MCF 10A (cell line): ENCODE results near the gene RELCH. TPM values are rescaled to one million over a fixed set of nuclear protein-coding genes. Genes with fewer than 3 reads are reported as not detected.
"Not testable (repeated sequence)": the region's sequence is repeated elsewhere in the genome, so short reads cannot be mapped to it uniquely, and the experiment has no call there.

Experiments
- BruUV-seq: library from RNA; stranded (reverse); fragments of 400-500 nt; replicated peaks from 2 replicates; lab custom pipeline; 2021; lab: Mats Ljungman, UMichigan
- CTCF ChIA-PET: fragments of 300-600 bp; sonication (Branson Sonifier 250); formaldehyde crosslinking; extraction: SDS; loops from one replicate; lab custom pipeline; 2021; ENCODE audit warnings: antibody characterized with exemption, inconsistent platforms; lab: Yijun Ruan, JAX
- POLR2A ChIA-PET: fragments of 300-600, 350-650 bp; sonication (Branson Sonifier 250); formaldehyde crosslinking; extraction: SDS; loops from one replicate; lab custom pipeline; 2020; ENCODE audit warnings: antibody characterized with exemption, inconsistent platforms; lab: Yijun Ruan, JAX
- DNase-seq: peaks from one replicate; pipeline ENCODE4 v3.0.0-alpha.2; 2018; ENCODE audit not compliant: unreplicated experiment
- H3K27ac Mint-ChIP-seq: one replicate; pipeline ENCODE4 v1.8.0; 2022; ENCODE audit warnings: mild to moderate bottlenecking, low read depth, mixed read lengths; ENCODE audit not compliant: unreplicated experiment
- H3K27me3 Mint-ChIP-seq: one replicate; pipeline ENCODE4 v1.8.0; 2022; ENCODE audit warnings: mixed read lengths; ENCODE audit not compliant: insufficient read depth, unreplicated experiment
- H3K36me3 Mint-ChIP-seq: one replicate; pipeline ENCODE4 v1.8.0; 2022; ENCODE audit warnings: mild to moderate bottlenecking, moderate library complexity, mixed read lengths; ENCODE audit not compliant: insufficient read depth, unreplicated experiment
- H3K4me1 Mint-ChIP-seq: one replicate; pipeline ENCODE4 v1.8.0; 2022; ENCODE audit warnings: mixed read lengths; ENCODE audit not compliant: insufficient read depth, unreplicated experiment
- H3K4me3 Mint-ChIP-seq: one replicate; pipeline ENCODE4 v1.8.0; 2022; ENCODE audit warnings: mild to moderate bottlenecking, moderate library complexity, mixed read lengths; ENCODE audit not compliant: unreplicated experiment
- H3K9me3 Mint-ChIP-seq: one replicate; pipeline ENCODE4 v1.8.0; 2022; ENCODE audit warnings: mixed read lengths; ENCODE audit not compliant: unreplicated experiment
- CTCF ChIP-seq: fragments of 200-600 bp; IDR thresholded peaks from one replicate; pipeline ENCODE4 v1.8.0; 2022; ENCODE audit warnings: antibody characterized with exemption, mild to moderate bottlenecking; ENCODE audit not compliant: unreplicated experiment
- intact Hi-C: fragments of 100-400 bp; cut with micrococcal nuclease; formaldehyde crosslinking; loops from 2 replicates; pipeline ENCODE4 v1.14.1; 2022
- total RNA-seq: library from RNA; stranded (reverse); gene quantifications from 2 replicates; pipeline ENCODE4 v1.2.3, GENCODE V29; 2022

The RELCH gene
- total RNA-seq, 1 experiment from 2014 or later = 24.7 TPM

GRCh38 chr18:62164310-62164709 lies 22.7 kb upstream of the RELCH start:
- no peak overlapping the region for H3K4me3 Mint-ChIP-seq
- ChIA-PET CTCF (no interaction called here), POLR2A (interaction anchor here (0.5 to 0.8 kb wide), 2 partner anchors 179 to 1307 kb away, joined by 3 read pairs; no protein-coding TSS in a partner anchor)
- H3K27ac Mint-ChIP-seq = no peak overlapping the region
- H3K27me3 Mint-ChIP-seq = no peaks in the 10 kb centered on the region
- no peaks in the 10 kb centered on the region for H3K9me3 Mint-ChIP-seq
- intact Hi-C loops = no loop called here
- peaks cover 16% of the 10 kb centered on the region for H3K4me1 Mint-ChIP-seq
- no peaks in the 10 kb centered on the region for H3K36me3 Mint-ChIP-seq
- DNase-seq = no peak
- no TSS peak for BruUV-seq
- no peak for TF ChIP-seq CTCF

- intact Hi-C loops = no loop called here
- H3K9me3 Mint-ChIP-seq = no peaks in the 10 kb centered on the region
- POLR2A ChIA-PET = interaction anchor here (0.7 to 1.2 kb wide), 3 partner anchors 23 to 335 kb away, joined by 3 to 5 read pairs (median 3); no protein-coding TSS in a partner anchor
- CTCF ChIA-PET = interaction anchor here (0.6 kb wide), 1 partner anchor 280 kb away, joined by 3 read pairs; no protein-coding TSS in a partner anchor
- H3K36me3 Mint-ChIP-seq = no peaks in the 10 kb centered on the region
- H3K27me3 Mint-ChIP-seq = no peaks in the 10 kb centered on the region
- peaks cover 16% of the 10 kb centered on the region for H3K4me1 Mint-ChIP-seq
- TF ChIP-seq CTCF = no peak
- no peak overlapping the region for H3K27ac Mint-ChIP-seq
- H3K4me3 Mint-ChIP-seq = no peak overlapping the region
- no TSS peak for BruUV-seq
- no peak for DNase-seq
Observed at GRCh38 chr18:62164855-62165487, 22.1 kb upstream of the RELCH start.

GRCh38 chr18:62165583-62165982 lies 21.5 kb upstream of the RELCH start:
- Mint-ChIP-seq H3K27ac (no peak overlapping the region), H3K27me3 (no peaks in the 10 kb centered on the region), H3K4me1 (peaks cover 16% of the 10 kb centered on the region), H3K36me3 (no peaks in the 10 kb centered on the region), H3K9me3 (no peaks in the 10 kb centered on the region), H3K4me3 (no peak overlapping the region)
- ChIA-PET CTCF (interaction anchor here (0.5 to 1.4 kb wide), 4 partner anchors 18 to 574 kb away, joined by 3 read pairs; no protein-coding TSS in a partner anchor), POLR2A (interaction anchor here (0.7 to 1.2 kb wide), 4 partner anchors 21 to 334 kb away, joined by 3 to 6 read pairs (median 4); partner anchors contain the start of gene PIGN)
- no peak for DNase-seq
- TF ChIP-seq CTCF = no peak
- no TSS peak for BruUV-seq
- intact Hi-C loops = no loop called here

- H3K9me3 Mint-ChIP-seq, H3K27ac Mint-ChIP-seq, H3K36me3 Mint-ChIP-seq, BruUV-seq, DNase-seq, H3K4me3 Mint-ChIP-seq, intact Hi-C loops, H3K27me3 Mint-ChIP-seq, POLR2A ChIA-PET: not testable (repeated sequence)
- CTCF ChIA-PET = interaction anchor here (1.4 kb wide), 1 partner anchor 17 kb away, joined by 3 read pairs; no protein-coding TSS in a partner anchor
- peaks cover 16% of the 10 kb centered on the region for H3K4me1 Mint-ChIP-seq
Observed at GRCh38 chr18:62166524-62166923, 20.5 kb upstream of the RELCH start.
